HuH-7.5 (cell line): Measurements from ENCODE around the gene NALCN.

Experiments used
- DNase-seq: peaks from one replicate; pipeline ENCODE4 v3.0.0; 2011; ENCODE audit warnings: low spot score

Gene NALCN

GRCh38 chr13:101291206-101291605 lies 125.1 kb downstream of the NALCN start:
- no peak for DNase-seq

- DNase-seq, result no peak
Measured at GRCh38 chr13:101289764-101290163, 126.5 kb downstream of the NALCN start.

GRCh38 chr13:101283782-101284181 lies 132.5 kb downstream of the NALCN start:
- DNase-seq, result no peak

GRCh38 chr13:101272886-101273285 lies 143.4 kb downstream of the NALCN start:
- no peak for DNase-seq

- no peak for DNase-seq
Measured at GRCh38 chr13:101271681-101272245, 144.5 kb downstream of the NALCN start.

GRCh38 chr13:101267656-101268055 lies 148.7 kb downstream of the NALCN start:
- no peak for DNase-seq

GRCh38 chr13:101265934-101266333 lies 150.4 kb downstream of the NALCN start:
- no peak for DNase-seq

GRCh38 chr13:101264931-101265330 lies 151.4 kb downstream of the NALCN start:
- DNase-seq, result no peak

GRCh38 chr13:101262306-101262705 lies 154.0 kb downstream of the NALCN start:
- DNase-seq, result no peak

- DNase-seq, result no peak
Measured at GRCh38 chr13:101258509-101258908, 157.8 kb downstream of the NALCN start.

- no peak for DNase-seq
Measured at GRCh38 chr13:101258071-101258470, 158.2 kb downstream of the NALCN start.

- DNase-seq, result no peak
Measured at GRCh38 chr13:101248739-101249514, 167.4 kb downstream of the NALCN start.

GRCh38 chr13:101242720-101243119 lies 173.6 kb downstream of the NALCN start:
- DNase-seq, result no peak

GRCh38 chr13:101238555-101238954 lies 177.8 kb downstream of the NALCN start:
- DNase-seq, result no peak

GRCh38 chr13:101231751-101232428 lies 184.4 kb downstream of the NALCN start:
- DNase-seq, result no peak

- DNase-seq, result no peak
Measured at GRCh38 chr13:101230271-101230890, 185.9 kb downstream of the NALCN start.

GRCh38 chr13:101219609-101220265 lies 196.6 kb downstream of the NALCN start:
- no peak for DNase-seq

GRCh38 chr13:101218484-101218883 lies 197.8 kb downstream of the NALCN start:
- no peak for DNase-seq

GRCh38 chr13:101217086-101217485 lies 199.2 kb downstream of the NALCN start:
- DNase-seq, result no peak

- no peak for DNase-seq
Measured at GRCh38 chr13:101211261-101211660, 205.0 kb downstream of the NALCN start.

- no peak for DNase-seq
Measured at GRCh38 chr13:101210774-101211173, 205.5 kb downstream of the NALCN start.

GRCh38 chr13:101209206-101209893 lies 207.0 kb downstream of the NALCN start:
- DNase-seq, result no peak
